IMR-90 (cell line): Measurements from ENCODE around the gene CHMP1A. TPM values are rescaled to one million over a fixed set of nuclear protein-coding genes. Genes with fewer than 3 reads are reported as not detected.
A peak's percentile ranks its signal among the peaks of the same experiment; 100 is the strongest.

Source experiments
- ATAC-seq: fragments of 200-7000 bp; cut with Tn5 transposase; 2 replicates; pipeline ENCODE4 v1.9.1; 2020; ENCODE audit warnings: low read depth, mild to moderate bottlenecking, moderate library complexity
- BruUV-seq: library from RNA; stranded (reverse); fragments of 400-500 nt; replicated peaks from 2 replicates; lab custom pipeline; 2021; lab: Mats Ljungman, UMichigan
- CTCF ChIA-PET: fragments of 300-600 bp; formaldehyde crosslinking; extraction: SDS; loops from one replicate; lab custom pipeline; 2021; ENCODE audit warnings: antibody characterized with exemption; lab: Yijun Ruan, JAX
- POLR2A ChIA-PET: fragments of 300-600 bp; sonication (Branson Sonifier 250); formaldehyde crosslinking; loops from one replicate; lab custom pipeline; 2022; ENCODE audit warnings: antibody characterized with exemption; ENCODE audit not compliant: unreplicated experiment; lab: Charles Lee
- DNase-seq: peaks from one replicate; pipeline ENCODE4 v3.0.0; 2013
- H2AFZ ChIP-seq: replicated peaks from 2 replicates; pipeline ENCODE3; 2013; ENCODE audit warnings: low read length, mild to moderate bottlenecking; ENCODE audit not compliant: poor library complexity
- H2AK5ac ChIP-seq: 2 replicates; pipeline ENCODE4 v1.6.1; 2013; ENCODE audit warnings: low read depth, low read length, inconsistent platforms
- H2AK9ac ChIP-seq: replicated peaks from 2 replicates; pipeline ENCODE3; 2013; ENCODE audit warnings: mild to moderate bottlenecking, low read depth, low read length, moderate library complexity; ENCODE audit not compliant: poor library complexity
- H2BK120ac ChIP-seq: 2 replicates; pipeline ENCODE4 v1.6.1; 2013; ENCODE audit warnings: low read depth, low read length, inconsistent platforms
- H2BK15ac ChIP-seq: 3 replicates; pipeline ENCODE4 v1.6.1; 2013; ENCODE audit warnings: low read depth, low read length, inconsistent platforms
- H2BK20ac ChIP-seq: 2 replicates; pipeline ENCODE4 v1.6.1; 2013; ENCODE audit warnings: low read depth, mild to moderate bottlenecking, inconsistent platforms, low read length, moderate library complexity
- H2BK5ac ChIP-seq: 2 replicates; pipeline ENCODE4 v1.6.1; 2013; ENCODE audit warnings: mild to moderate bottlenecking, low read depth, low read length, inconsistent platforms; ENCODE audit not compliant: poor library complexity, severe bottlenecking
- H3K14ac ChIP-seq: replicated peaks from 2 replicates; pipeline ENCODE4 v1.6.1; 2013; ENCODE audit warnings: low read depth, low read length, inconsistent platforms
- H3K18ac ChIP-seq: 2 replicates; pipeline ENCODE4 v1.6.1; 2013; ENCODE audit warnings: low read depth, low read length, control low read depth
- H3K23ac ChIP-seq: 2 replicates; pipeline ENCODE4 v1.6.1; 2013; ENCODE audit warnings: low read depth, low read length, inconsistent platforms
- H3K27ac ChIP-seq: 2 replicates; pipeline ENCODE4 v1.5.1; 2013; ENCODE audit warnings: mild to moderate bottlenecking, control low read depth, low read length; ENCODE audit not compliant: insufficient read depth
- H3K27me3 ChIP-seq: 2 replicates; pipeline ENCODE4 v1.6.1; 2013; ENCODE audit warnings: low read length; ENCODE audit not compliant: control insufficient read depth, insufficient read depth
- H3K36me3 ChIP-seq: 2 replicates; pipeline ENCODE4 v1.6.1; 2013; ENCODE audit warnings: low read length, mixed read lengths; ENCODE audit not compliant: control insufficient read depth, insufficient read depth
- H3K4ac ChIP-seq: 2 replicates; pipeline ENCODE4 v1.6.1; 2013; ENCODE audit warnings: low read depth, low read length, inconsistent platforms
- H3K4me1 ChIP-seq: 2 replicates; pipeline ENCODE4 v1.6.1; 2013; ENCODE audit warnings: low read length, mixed read lengths; ENCODE audit not compliant: control insufficient read depth, insufficient read depth
- H3K4me2 ChIP-seq: 2 replicates; pipeline ENCODE4 v1.6.1; 2013; ENCODE audit warnings: low read depth, mild to moderate bottlenecking, control low read depth, low read length, moderate library complexity
- H3K4me3 ChIP-seq: 2 replicates; pipeline ENCODE4 v1.5.1; 2013; ENCODE audit warnings: low read depth, mild to moderate bottlenecking, control low read depth, low read length, moderate library complexity; ENCODE audit not compliant: insufficient read depth
- H3K56ac ChIP-seq: 2 replicates; pipeline ENCODE4 v1.6.1; 2013; ENCODE audit warnings: low read length, inconsistent platforms; ENCODE audit not compliant: insufficient read depth; ENCODE audit errors: extremely low read depth
- H3K79me1 ChIP-seq, 2 experiments: 2 replicates each; pipeline ENCODE4 v1.6.1; 2013; ENCODE audit warnings: low read length in 2 of 2, inconsistent platforms in 1 of 2, low read depth in 1 of 2
- H3K9ac ChIP-seq: 2 replicates; pipeline ENCODE4 v1.6.1; 2013; ENCODE audit warnings: low read depth, low read length, control low read depth
- H3K9me1 ChIP-seq: 2 replicates; pipeline ENCODE4 v1.6.1; 2013; ENCODE audit warnings: low read length, inconsistent platforms; ENCODE audit not compliant: insufficient read depth
- H3K9me3 ChIP-seq: 2 replicates; pipeline ENCODE4 v1.6.1; 2013; ENCODE audit warnings: low read length; ENCODE audit not compliant: control insufficient read depth, insufficient read depth
- H4K20me1 ChIP-seq: 2 replicates; pipeline ENCODE4 v1.6.1; 2013; ENCODE audit warnings: low read length, inconsistent platforms; ENCODE audit not compliant: insufficient read depth
- H4K5ac ChIP-seq: 2 replicates; pipeline ENCODE4 v1.6.1; 2013; ENCODE audit warnings: mild to moderate bottlenecking, low read depth, low read length, control low read depth
- H4K8ac ChIP-seq, 2 experiments: 2 replicates each; pipeline ENCODE4 v1.6.1; 2013; ENCODE audit warnings: low read depth in 2 of 2, low read length in 2 of 2, control low read depth in 1 of 2, inconsistent platforms in 1 of 2
- H4K91ac ChIP-seq: 2 replicates; pipeline ENCODE4 v1.6.1; 2013; ENCODE audit warnings: low read depth, low read length, inconsistent platforms; ENCODE audit not compliant: insufficient read depth
- CEBPB ChIP-seq: IDR thresholded peaks from 2 replicates; pipeline ENCODE4 v1.6.1; 2012; ENCODE audit warnings: low read depth, low read length, improper control_type of control experiment
- CHD1 ChIP-seq: IDR thresholded peaks from 2 replicates; pipeline ENCODE4 v1.6.1; 2012; ENCODE audit warnings: low read depth, low read length, improper control_type of control experiment
- CTCF ChIP-seq: conservative IDR thresholded peaks from 2 replicates; pipeline ENCODE4 v1.5.1; 2012; ENCODE audit warnings: mild to moderate bottlenecking, low read depth, low read length, improper control_type of control experiment
- ELK1 ChIP-seq: fragments of 150-350 bp; IDR thresholded peaks from 2 replicates; pipeline ENCODE4 v1.6.1; 2016; ENCODE audit warnings: low read depth, mild to moderate bottlenecking, low read length, moderate library complexity, borderline replicate concordance
- MAZ ChIP-seq: IDR thresholded peaks from 2 replicates; pipeline ENCODE4 v1.6.1; 2012; ENCODE audit warnings: low read depth, mild to moderate bottlenecking, low read length, improper control_type of control experiment, moderate library complexity, borderline replicate concordance
- MXI1 ChIP-seq: IDR thresholded peaks from 2 replicates; pipeline ENCODE4 v1.6.1; 2012; ENCODE audit warnings: low read depth, mild to moderate bottlenecking, low read length, moderate library complexity, borderline replicate concordance
- POLR2A ChIP-seq: IDR thresholded peaks from 2 replicates; pipeline ENCODE4 v1.6.1; 2012; ENCODE audit warnings: mild to moderate bottlenecking, low read depth, low read length
- RAD21 ChIP-seq: IDR thresholded peaks from 2 replicates; pipeline ENCODE4 v1.6.1; 2012; ENCODE audit warnings: low read length, improper control_type of control experiment
- RFX5 ChIP-seq: IDR thresholded peaks from 2 replicates; pipeline ENCODE4 v1.8.0; 2012; ENCODE audit warnings: low read depth, mild to moderate bottlenecking, low read length, moderate library complexity
- SMC3 ChIP-seq: fragments of 150-350 bp; IDR thresholded peaks from 2 replicates; pipeline ENCODE4 v1.6.1; 2016; ENCODE audit warnings: low read depth, mild to moderate bottlenecking, antibody characterized with exemption, low read length, moderate library complexity
- WGBS, 2 experiments: methylation state at CpG; one replicate each; pipeline versions ENCODE4 v1.1.5 to v1.1.7; 2013; ENCODE audit warnings: missing lambda C conversion rate in 2 of 2; ENCODE audit not compliant: insufficient read length in 1 of 2; ENCODE audit errors: extremely low coverage in 2 of 2; 5-methylcytosine and 5-hydroxymethylcytosine counted together
- dilution Hi-C: fragments of 300-500 bp; cut with HindIII; formaldehyde crosslinking; loops from one replicate; pipeline ENCODE4 v1.14.3; 2018; ENCODE audit warnings: low sequenced_read_pairs; ENCODE audit not compliant: unreplicated experiment
- in situ Hi-C: fragments of 300-500 bp; cut with MboI; formaldehyde crosslinking; loops from 3 replicates; pipeline ENCODE4 v1.14.3; 2019; ENCODE audit warnings: low sequenced_read_pairs, inconsistent platforms, mixed read lengths
- intact Hi-C: fragments of 100-400 bp; cut with micrococcal nuclease; formaldehyde crosslinking; loops from 2 replicates; pipeline ENCODE4 v1.10.0; 2022
- polyA plus RNA-seq, 3 experiments: library from polyadenylated mRNA; depleted of rRNA; stranded (reverse); fragments of >200 nt; gene quantifications; 2 replicates each; pipeline ENCODE4 v1.2.3, GENCODE V29; 2012; ENCODE audit warnings: low replicate concordance in 1 of 3
- total RNA-seq: library from RNA; depleted of rRNA; stranded (reverse); fragments of >200 nt; gene quantifications from 2 replicates; pipeline ENCODE4 v1.2.3, GENCODE V29; 2012

CHMP1A gene
- total and polyA plus RNA-seq, 2 of the 4 experiments (the other 2 are of a cell fraction): 97.3 to 99.8 TPM

- no peak for TF ChIP-seq CTCF
- no peak for TF ChIP-seq POLR2A
Observed at GRCh38 chr16:89656435-89657121, 930 bp downstream of the CHMP1A start (continued).

- Histone ChIP-seq H3K23ac (no peak overlapping the region), H4K8ac (no peak overlapping the region), H2AK9ac (peak overlapping the region; percentile 28), H3K27me3 (no peaks in the 10 kb centered on the region), H3K4me2 (no peak overlapping the region), H2AK5ac (no peak overlapping the region), H3K27ac (no peak overlapping the region), H2BK15ac (no peak overlapping the region), H2BK20ac (no peak overlapping the region), H3K4me1 (peaks cover 7% of the 10 kb centered on the region), H3K9me3 (no peaks in the 10 kb centered on the region), H4K91ac (no peak overlapping the region), H4K5ac (no peak overlapping the region), H3K4ac (no peak overlapping the region), H3K14ac (no peak overlapping the region), H2BK5ac (no peak overlapping the region), H2AFZ (no peak overlapping the region), H3K9me1 (peaks cover 12% of the 10 kb centered on the region; the same call in 1 of the 2 replicates), H3K79me1 (peaks cover 26 to 67% of the 10 kb centered on the region in 2 experiments), H4K20me1 (peaks cover 42% of the 10 kb centered on the region), H3K4me3 (no peak overlapping the region), H3K56ac (no peak overlapping the region), H3K36me3 (peaks cover 26% of the 10 kb centered on the region), H3K9ac (no peak overlapping the region), H3K18ac (no peak overlapping the region), H2BK120ac (no peak overlapping the region)
- in situ Hi-C loops (no loop called here), intact Hi-C loops (no loop called here), dilution Hi-C loops (no loop called here)
- ATAC-seq (no peak), DNase-seq (no peak)
- POLR2A ChIA-PET: no interaction called here
- 89% methylated on average over 5 of the region's 10 CpGs; no CpG with 5 or more reads in 1 of the 2 experiments for WGBS, 2 experiments
- no TSS peak for BruUV-seq
- CTCF ChIA-PET: no interaction called here
- TF ChIP-seq RFX5 (no peak), MAZ (no peak), POLR2A (no peak), SMC3 (no peak), RAD21 (no peak), MXI1 (no peak), CTCF (no peak), CHD1 (no peak), CEBPB (no peak), ELK1 (no peak)
Observed at GRCh38 chr16:89655062-89655643, 2.4 kb downstream of the CHMP1A start.
